GM21723 (cell line): ENCODE measurements around the gene GRK5.

ENCODE experiments used
- ATAC-seq: cut with Tn5 transposase; IDR thresholded peaks from one replicate; pipeline ENCODE4 v1.9.1; 2021; ENCODE audit warnings: mild to moderate bottlenecking, moderate library complexity; ENCODE audit not compliant: unreplicated experiment

GRK5 gene

GRCh38 chr10:119373294-119374102 lies 166.1 kb downstream of the GRK5 start:
- no peak for ATAC-seq

- ATAC-seq, result no peak
Measured at GRCh38 chr10:119374236-119374635, 166.9 kb downstream of the GRK5 start.

GRCh38 chr10:119375574-119376272 lies 168.4 kb downstream of the GRK5 start:
- no peak for ATAC-seq

GRCh38 chr10:119377451-119377957 lies 170.1 kb downstream of the GRK5 start:
- no peak for ATAC-seq

GRCh38 chr10:119377958-119378736 lies 170.8 kb downstream of the GRK5 start:
- ATAC-seq, result no peak

GRCh38 chr10:119378737-119379067 lies 171.3 kb downstream of the GRK5 start:
- ATAC-seq, result no peak

- ATAC-seq, result no peak
Measured at GRCh38 chr10:119379466-119380071, 172.2 kb downstream of the GRK5 start.

- no peak for ATAC-seq
Measured at GRCh38 chr10:119383174-119383856, 175.9 kb downstream of the GRK5 start.

GRCh38 chr10:119384127-119384526 lies 176.8 kb downstream of the GRK5 start:
- no peak for ATAC-seq

- ATAC-seq, result no peak
Measured at GRCh38 chr10:119386666-119387065, 179.3 kb downstream of the GRK5 start.

GRCh38 chr10:119388849-119389345 lies 181.5 kb downstream of the GRK5 start:
- no peak for ATAC-seq

GRCh38 chr10:119391440-119392251 lies 184.3 kb downstream of the GRK5 start:
- ATAC-seq, result no peak

- ATAC-seq, result no peak
Measured at GRCh38 chr10:119393019-119393418, 185.6 kb downstream of the GRK5 start.

GRCh38 chr10:119393421-119393820 lies 186.1 kb downstream of the GRK5 start:
- no peak for ATAC-seq

- ATAC-seq, result no peak
Measured at GRCh38 chr10:119393845-119394244, 186.5 kb downstream of the GRK5 start.

GRCh38 chr10:119394657-119395279 lies 187.4 kb downstream of the GRK5 start:
- no peak for ATAC-seq

GRCh38 chr10:119395280-119396007 lies 188.1 kb downstream of the GRK5 start:
- ATAC-seq, result no peak

GRCh38 chr10:119396008-119396708 lies 188.8 kb downstream of the GRK5 start:
- no peak for ATAC-seq
